Stimulated activated CD4-positive, alpha-beta T cell treated with anti-CD3 and anti-CD28 coated beads, Interleukin-15, amount 100 ng/mL, for 1 hour (primary cell): ENCODE data around the gene ERLIN1.
"Not testable (repeated sequence)": the region's sequence is repeated elsewhere in the genome, so short reads cannot be mapped to it uniquely, and the experiment has no call there.

Source experiments
- DNase-seq, 2 donors: peaks; one replicate each; pipeline ENCODE4 v3.0.0-alpha.2; 2020; ENCODE audit warnings: low read depth in 1 of 2, low spot score in 1 of 2

The ERLIN1 gene

DNA sequence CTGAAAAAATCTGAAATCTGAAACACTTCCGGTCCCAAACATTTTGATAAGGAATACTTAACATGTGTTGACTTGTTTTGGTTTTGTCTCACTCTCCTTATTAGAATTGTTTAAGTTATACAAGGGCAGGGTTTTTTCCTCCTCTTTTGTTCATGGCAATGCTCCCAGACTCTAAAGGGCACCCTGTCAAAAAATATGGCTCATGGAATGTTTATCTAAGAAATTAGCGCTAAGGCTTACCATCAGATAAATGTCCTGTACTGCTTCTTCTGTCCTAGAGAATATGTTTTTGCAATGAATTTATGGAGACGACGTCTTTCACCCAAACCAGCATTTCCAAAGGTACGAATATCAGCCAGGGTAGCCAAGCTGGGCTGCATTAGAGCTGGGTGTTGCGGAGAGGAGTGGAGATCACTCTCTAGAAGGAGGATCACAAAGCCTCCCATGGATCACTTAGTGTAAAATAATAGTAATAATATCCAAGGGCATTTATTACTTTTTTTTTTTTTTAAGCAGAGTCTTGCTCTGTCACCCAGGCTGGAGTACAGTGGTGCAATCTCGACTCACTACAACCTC is 46.8 kb downstream of the ERLIN1 start:
- DNase-seq = no peak

DNA sequence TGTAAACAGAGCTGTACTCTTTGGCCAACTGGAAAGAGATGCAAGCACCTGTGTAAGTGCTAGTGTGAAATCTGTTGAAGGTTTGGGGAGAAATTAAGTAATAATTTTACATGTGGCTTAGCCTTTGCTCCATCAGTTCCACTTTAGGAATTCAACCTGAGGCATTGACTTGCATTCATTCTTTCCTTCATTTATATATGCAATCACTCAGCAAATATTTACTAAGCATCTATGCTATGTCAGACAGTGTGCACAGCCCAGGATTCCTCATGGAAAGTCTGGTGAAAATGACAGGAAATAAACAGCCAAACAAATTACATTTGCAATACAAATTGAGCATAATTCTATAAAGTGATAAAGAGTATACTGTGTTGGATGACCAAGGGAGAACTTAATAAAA is 50.3 kb downstream of the ERLIN1 start:
- DNase-seq = no peak

DNA sequence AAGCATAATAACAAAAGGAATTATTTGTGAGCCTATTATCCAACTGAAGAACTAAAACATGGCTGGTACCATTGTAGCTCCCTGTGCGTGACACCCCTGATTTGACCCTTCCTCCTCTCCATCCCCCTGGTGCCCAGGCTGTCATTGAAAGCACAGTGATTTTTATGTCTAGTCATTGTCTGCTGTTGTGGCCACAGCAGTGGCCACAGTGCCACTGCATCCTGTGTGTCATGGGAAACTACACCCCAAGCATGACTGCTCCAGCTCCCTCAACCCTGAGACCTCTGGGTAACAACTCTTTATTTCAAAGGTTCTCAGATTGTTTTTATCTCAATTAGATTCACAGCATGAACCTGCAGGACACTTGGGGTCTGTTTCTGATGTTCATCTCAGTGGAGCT is 52.0 kb downstream of the ERLIN1 start:
- no peak for DNase-seq

DNA sequence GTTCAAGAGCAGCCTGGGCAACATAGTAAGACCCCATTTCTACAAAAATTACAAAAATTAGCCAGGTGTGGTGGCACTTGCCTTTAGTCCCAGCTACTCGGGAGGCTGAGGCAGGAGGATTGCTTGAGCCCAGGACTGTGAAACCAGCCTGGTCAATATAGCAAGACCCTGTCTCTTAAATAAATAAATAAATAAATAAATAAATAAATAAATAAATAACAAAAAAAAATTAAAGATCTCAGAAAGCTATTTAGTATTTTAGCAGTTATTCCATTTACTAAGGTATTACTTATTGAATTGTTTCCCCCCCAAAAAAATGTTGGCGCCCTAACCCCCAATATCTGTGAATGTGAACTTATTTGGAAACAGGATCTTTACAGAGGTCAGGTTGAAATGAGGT is 53.4 kb downstream of the ERLIN1 start:
- no peak for DNase-seq

DNA sequence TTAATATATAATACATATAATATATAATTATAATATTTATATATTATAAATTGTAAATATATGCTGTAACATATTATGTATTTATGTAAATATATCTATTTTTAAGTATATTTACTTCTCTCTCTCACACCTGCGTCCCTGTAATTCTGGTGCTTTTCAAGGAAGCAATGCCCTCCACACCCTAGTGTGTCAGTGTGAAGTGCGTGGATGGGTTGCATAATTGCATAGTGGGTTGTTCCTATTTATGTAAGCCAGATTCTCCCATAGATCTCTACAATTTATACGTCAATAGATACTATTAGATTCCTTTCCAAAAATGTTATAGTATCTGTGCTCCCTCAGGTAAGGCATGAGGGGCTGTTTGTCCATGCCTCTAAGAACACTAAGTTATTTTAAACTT is 54.3 kb downstream of the ERLIN1 start:
- no peak for DNase-seq

DNA sequence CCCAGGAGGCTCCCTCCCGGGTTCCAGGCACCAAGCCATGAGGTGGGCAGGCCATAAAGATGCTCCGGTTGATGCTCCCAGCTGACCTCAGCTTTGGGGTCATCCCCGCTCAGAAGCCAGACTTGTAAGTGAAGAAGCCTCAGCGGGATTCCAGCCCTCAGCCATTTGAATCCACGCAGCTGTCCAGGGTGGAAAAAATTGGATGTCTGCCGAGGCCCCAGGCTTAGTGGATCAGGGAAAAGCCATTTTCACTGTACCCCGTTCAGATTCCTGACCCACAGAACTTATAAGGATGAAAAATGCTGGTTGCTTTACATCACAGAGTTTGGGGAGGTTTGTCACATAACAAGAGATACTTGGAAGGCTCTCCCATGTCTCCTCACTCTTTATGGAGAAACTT is 55.0 kb downstream of the ERLIN1 start:
- no peak for DNase-seq

DNA sequence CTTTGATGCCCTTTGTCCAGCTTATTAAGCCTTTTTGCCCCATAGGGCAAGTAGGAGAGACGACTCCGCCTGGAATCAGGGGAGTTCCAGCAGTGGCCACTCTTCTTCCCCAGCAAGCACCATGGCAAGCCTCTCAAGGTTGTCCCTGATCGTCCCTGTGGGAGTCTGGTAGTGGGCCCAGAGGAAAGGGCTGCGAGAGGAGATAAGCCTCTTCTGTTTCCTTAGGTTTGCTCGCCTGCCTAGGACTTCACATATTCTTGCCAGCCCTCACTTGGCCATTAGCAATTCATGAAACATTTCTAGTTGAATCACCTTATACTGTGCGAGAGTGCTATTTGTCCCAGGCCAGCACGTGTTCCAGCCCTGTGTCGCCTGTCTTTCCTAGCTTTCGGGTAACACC is 56.4 kb downstream of the ERLIN1 start:
- no peak for DNase-seq

DNA sequence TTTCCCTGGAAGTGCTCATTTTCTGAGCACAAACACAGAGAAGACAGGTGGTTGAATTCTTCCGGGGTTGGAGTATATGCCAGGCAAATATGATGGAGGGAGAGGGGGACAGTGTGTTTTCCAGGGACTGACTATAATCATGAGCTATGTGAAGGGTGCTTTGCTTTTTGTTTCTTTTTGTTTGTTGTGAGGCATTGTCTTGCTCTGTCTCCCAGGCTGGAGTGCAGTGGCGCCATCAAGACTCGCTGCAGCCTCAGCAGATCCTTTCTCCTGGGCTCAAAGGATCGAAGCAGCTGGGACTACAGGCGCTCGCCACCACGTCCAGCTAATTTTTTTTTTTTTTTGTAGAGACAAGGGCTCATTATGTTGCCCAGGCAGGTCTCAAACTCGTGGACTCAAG is 56.9 kb downstream of the ERLIN1 start:
- no peak for DNase-seq

DNA sequence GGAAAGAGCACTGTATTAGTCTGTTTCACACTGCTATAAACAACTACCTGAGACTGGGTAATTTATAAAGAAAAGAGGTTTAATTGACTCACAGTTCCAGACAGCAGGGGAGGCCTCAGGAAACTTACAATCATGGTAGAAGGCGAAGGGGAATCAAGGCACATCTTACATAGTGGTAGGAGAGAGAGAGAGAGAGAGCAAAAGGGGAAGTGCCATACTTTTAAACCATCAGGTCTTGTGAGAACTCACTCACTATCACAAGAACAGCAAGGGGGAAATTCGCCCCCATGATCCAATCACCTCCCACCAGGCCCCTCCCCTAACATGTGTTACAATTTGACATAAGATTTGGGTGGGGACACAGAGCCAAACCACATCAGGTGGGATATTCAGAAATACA is 60.5 kb downstream of the ERLIN1 start:
- DNase-seq = not testable (repeated sequence)

DNA sequence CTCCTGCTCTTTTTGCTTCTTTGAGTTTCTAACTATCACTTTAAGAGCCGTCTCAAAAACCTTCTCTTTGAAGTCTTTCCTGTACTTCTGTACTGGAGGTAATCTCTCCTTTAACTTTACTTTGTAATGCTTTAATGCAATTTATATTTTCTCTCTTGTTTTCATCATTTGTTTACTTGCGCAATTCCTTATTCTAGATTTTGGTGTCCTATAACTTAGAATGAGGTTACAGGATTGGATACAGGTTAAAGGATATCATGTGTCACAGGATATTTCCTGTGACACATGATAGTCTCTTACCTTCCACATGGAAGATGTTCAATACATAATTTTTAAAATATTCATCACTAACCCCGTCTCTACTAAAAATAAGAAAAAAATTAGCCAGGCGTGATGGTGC is 61.7 kb downstream of the ERLIN1 start:
- no peak for DNase-seq

DNA sequence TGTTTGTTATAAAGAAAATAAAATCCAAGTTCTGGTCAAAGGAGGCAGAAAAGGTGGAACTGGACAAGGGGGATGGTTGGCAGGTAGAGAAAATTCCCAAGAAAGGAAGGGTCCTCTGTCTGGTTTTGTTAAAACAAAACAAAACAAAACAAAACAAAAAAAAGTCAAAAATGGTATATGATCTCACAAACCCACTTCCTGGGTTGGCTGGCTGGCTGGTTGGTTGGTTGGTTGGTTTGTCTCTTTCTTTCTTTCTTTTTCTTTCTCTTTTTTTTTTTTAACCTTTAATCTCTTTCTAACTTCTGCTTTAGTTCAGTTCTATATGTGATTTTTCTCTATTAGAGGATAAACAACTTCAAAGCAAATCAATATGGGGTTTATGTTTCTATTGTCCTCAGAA is 63.0 kb downstream of the ERLIN1 start:
- no peak for DNase-seq

DNA sequence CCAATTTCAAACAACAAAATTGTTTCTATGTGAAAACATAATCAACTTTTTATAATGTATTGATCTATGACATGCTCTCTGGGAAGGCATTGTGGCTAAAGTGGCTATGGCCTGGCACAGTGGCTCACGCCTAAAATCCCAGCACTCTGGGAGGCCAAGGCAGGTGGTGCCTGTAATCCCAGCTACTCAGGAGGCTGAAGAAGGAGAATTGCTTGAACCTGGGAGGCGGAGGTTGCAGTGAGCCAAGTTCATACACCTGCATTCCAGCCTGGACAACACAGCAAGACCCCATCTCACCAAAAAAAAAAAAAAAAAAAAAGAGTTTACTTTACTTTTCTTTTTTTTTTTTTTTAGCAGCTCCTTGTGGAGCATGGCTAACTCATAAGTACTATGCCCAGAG is 65.3 kb downstream of the ERLIN1 start:
- no peak for DNase-seq

DNA sequence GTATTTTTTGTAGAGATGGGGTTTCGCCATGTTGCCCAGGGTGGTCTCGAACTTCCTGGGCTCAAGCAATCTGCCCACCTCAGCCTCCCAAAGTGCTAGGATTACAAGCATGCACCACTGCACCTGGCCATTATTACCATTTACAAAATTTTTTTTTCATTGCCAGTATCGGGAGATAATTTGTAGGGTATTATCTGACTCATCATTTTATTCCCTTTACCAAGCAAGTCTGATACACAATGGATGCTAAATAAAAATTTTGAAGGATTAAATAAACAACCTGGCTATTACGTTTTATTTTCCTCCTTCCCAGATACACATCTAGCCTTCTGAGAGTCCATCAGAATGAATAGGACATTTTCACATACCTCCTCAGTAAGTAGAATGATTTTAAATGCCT is 66.1 kb downstream of the ERLIN1 start:
- no peak for DNase-seq

DNA sequence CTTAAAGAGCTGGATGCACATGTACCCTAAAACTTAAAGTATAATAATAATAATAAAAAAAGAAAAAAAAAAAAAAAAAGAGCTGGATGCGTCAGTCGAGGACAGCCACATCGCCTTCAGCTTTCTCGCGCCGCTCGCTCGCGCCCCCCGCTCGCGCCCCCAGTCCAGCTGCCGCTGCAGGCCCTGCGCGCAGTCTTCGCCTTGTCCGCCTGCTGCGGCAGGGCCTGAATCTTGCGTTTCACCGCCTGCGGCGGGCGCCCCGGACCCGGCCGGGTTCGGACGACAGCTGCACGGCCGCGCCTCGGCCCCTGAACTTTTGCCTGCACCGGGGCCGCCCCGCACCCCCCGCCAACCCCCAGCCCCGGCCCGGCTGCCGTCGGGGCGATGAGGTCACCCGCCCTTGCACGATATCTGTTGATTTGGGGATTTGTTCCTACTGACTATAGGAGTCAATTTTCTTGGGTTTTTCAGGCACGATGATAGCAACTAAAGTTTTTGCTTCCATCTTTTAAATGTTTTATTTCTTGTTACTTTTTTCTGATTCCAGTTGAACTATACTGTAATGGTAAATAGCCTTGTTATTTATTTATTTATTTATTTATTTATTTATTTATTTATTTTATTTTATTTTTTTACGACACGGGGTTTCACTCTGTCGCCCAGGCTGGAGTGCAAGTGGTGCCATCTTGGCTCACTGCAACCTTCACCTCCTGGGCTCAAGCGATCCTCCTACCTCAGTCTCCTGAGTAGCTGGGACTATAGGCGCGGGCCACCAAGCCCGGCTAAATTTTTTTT is 70.7 kb downstream of the ERLIN1 start:
- no peak for DNase-seq

DNA sequence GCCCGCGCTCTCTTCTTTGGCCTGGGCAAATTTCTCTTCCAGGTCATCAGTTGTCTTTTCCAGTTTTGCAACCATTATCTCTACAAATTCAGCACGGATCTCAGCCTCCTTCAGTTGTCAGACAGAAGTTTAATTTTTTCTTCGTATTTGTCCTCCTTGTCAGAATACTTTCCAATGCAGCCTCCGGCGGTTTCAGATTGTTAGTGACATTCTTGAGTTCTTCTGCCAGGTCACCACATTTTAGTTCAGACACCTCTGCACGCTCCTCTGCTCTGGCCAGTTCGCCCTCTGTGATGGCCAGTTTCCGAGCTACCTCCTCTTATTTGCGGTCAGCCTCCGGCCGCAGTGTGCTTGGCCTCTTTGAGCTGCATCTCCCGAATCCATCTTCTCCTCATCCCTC is 71.4 kb downstream of the ERLIN1 start:
- no peak for DNase-seq

DNA sequence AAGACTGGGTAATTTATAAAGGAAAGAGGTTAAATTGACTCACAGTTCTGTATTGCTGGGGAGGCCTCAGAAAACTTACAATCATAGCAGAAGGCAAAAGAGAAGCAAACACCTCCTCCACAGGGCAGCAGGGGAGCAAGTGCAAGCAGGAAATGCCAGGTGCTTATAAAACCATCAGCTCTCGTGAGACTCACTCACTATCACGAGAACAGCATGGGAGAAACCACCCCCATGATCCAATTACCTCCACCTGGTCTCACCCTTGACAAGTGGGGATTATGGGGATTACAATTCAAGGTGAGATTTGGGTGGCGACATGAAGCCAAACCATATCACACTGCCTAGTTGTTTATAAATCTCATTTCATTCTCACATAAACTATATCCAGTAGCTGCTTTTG is 76.2 kb downstream of the ERLIN1 start:
- DNase-seq = no peak

DNA sequence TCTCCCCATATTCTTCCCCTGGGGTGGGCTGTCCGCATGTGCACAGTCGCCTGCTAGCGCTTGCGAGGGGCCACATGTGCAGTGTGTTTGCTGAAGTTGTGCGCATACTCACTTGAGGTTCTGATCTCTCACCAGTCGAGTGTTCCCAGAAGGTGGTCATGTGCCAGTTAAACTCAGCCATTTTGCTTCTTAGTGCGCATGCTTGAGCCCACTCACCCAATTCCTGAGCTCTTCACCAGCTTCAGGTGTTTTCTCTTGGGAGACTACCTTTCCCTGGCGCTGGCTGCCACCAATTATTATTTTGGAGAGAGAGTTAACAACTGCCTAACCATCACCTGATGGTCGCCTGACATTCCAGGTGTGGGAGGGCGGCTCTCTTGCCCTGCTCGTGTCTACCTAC is 79.0 kb downstream of the ERLIN1 start:
- no peak for DNase-seq

DNA sequence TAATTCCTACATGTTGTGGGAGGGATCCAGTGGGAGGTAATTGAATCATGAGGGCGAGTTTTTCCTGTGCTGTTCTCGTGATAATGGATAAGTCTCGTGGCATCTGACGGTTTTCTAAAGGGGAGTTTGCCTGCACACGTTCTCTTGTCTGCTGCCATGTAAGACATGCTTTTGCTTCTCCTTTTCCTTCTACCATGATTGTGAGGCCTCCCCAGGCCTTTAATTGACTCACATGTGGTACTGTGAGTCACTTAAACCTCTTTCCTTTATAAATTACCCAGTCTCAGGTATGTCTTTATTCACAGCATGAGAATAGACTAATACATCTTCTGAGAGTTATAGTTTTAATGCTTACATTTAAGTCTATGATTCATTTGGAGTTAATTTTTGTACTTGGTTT is 81.5 kb downstream of the ERLIN1 start:
- no peak for DNase-seq

DNA sequence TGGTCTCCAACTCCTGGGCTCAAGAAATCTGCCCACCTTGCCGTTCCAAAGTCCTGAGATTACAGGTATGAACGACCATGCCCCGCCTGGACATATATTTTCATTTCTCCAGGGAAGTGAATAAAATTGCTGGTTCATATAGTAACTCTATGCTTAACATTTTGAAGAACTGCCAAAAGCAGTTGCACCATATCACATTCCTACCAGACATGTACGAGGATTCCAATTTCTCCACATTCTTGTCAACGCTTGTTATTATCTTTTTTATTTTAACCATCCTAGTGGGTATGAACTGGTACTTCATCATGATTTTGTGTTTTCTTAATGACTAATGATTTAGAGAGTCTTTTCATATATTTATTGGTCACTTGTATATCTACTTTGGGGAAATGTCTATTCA is 82.2 kb downstream of the ERLIN1 start:
- no peak for DNase-seq

DNA sequence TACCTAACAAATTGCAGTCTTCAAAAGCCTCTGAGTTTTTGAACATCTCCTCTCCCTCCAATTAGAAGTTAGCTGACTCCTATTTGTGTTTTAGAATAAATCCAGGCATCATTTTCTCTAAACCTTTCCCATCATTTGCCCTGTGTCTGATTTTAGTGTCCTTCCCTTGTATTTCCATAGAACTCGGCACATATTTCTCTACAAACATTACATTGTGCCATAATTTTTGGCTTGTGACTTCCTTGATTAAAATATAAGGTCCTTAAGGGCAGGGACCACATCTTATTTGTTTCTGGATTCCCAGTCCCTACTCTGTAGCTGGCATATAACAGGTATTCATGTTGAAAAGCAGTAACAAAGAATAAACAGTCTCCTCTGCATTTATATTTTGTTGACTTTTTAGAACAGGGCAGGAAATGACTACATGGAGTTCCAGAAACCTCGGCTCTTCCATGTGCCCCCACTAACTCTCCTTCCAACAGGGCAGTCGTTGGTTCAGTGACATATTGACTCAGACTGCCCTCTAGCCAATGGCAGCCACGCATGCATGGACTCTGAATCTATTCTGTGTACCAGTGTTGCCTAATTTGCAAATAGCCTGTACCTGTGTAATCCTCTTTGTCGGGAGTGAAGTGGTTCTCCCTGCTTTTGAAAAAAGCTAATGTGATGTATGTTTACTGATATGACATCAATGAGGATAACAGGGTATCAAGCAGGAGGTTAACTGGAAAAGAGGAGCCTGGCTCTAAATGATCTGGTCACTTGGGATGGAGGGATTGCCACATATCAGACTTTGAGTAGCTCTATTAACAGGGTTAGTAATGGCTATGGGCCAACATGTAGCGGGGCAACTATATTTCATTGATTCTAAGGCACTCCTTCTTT is 84.4 kb downstream of the ERLIN1 start:
- DNase-seq = no peak

DNA sequence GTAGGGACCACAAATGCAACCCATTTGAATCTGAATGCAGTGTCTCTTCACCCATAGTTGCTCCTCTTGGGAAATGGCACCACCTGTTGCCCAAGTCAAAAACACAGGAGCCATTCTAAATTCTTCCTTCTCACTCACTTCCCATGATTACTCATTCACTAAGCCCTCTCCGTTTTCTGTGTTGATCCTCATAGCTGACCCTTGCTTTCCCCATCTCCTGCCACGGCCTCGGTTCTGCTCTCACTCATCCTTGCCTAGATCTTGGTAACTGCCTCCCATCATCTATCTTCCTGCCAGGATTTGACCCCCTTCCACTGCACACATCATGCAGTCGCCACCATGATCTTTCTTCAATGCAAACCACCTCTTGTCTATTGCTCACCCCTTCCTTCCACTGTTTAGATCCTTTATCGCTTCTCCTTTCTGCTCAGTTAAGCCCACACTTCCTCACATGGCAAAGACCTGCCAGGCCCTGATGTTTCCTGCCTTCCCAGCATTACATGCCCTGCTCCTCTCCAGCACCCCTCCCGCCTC is 85.1 kb downstream of the ERLIN1 start:
- no peak for DNase-seq
